PC-9 (cell line): Measurements from ENCODE around the gene DHRSX. TPM values are rescaled to one million over a fixed set of nuclear protein-coding genes. Genes with fewer than 3 reads are reported as not detected.

ENCODE experiments used
- BruUV-seq: library from RNA; stranded (reverse); fragments of 400-500 nt; replicated peaks from 2 replicates; lab custom pipeline; 2021; lab: Mats Ljungman, UMichigan
- CTCF ChIA-PET: fragments of 300-600 bp; sonication (Branson Sonifier 250); formaldehyde crosslinking; loops from one replicate; lab custom pipeline; 2022; ENCODE audit warnings: antibody characterized with exemption; lab: Charles Lee
- POLR2A ChIA-PET: fragments of 300-600 bp; sonication (Branson Sonifier 250); formaldehyde crosslinking; loops from one replicate; lab custom pipeline; 2022; ENCODE audit warnings: antibody characterized with exemption; ENCODE audit not compliant: unreplicated experiment; lab: Charles Lee
- DNase-seq, 2 experiments: peaks; one replicate each; pipeline versions ENCODE4 v3.0.0 to v3.0.0-alpha.2; 2015 to 2022; ENCODE audit warnings: mixed read lengths in 1 of 2
- H2AFZ ChIP-seq: fragments of 200-600 bp; sonication (generic); 2 replicates; pipeline ENCODE4 v1.8.1; 2017; ENCODE audit warnings: antibody characterized with exemption
- H3F3A ChIP-seq: fragments of 200-600 bp; sonication (generic); 2 replicates; pipeline ENCODE4 v1.8.1; 2017; ENCODE audit warnings: antibody characterized with exemption, mild to moderate bottlenecking, low read depth; ENCODE audit not compliant: insufficient read depth
- H3K27ac ChIP-seq: fragments of 200-600 bp; sonication (generic); 2 replicates; pipeline ENCODE4 v1.6.1; 2016; ENCODE audit warnings: mixed run types
- H3K27me3 ChIP-seq: fragments of 200-600 bp; sonication (generic); 2 replicates; pipeline ENCODE4 v1.6.1; 2016; ENCODE audit warnings: low read depth, mixed run types; ENCODE audit not compliant: insufficient read depth
- H3K36me3 ChIP-seq: fragments of 200-600 bp; sonication (generic); 2 replicates; pipeline ENCODE4 v1.6.1; 2016; ENCODE audit warnings: low read depth, mixed run types
- H3K4me1 ChIP-seq: fragments of 200-600 bp; sonication (generic); replicated peaks from 2 replicates; pipeline ENCODE4 v1.6.1; 2016; ENCODE audit warnings: mixed run types; ENCODE audit not compliant: insufficient read depth
- H3K4me2 ChIP-seq: fragments of 200-600 bp; sonication (generic); 2 replicates; pipeline ENCODE4 v1.6.1; 2017; ENCODE audit warnings: mixed run types
- H3K4me3 ChIP-seq: fragments of 200-600 bp; sonication (generic); 2 replicates; pipeline ENCODE4 v1.6.1; 2016; ENCODE audit warnings: mixed run types
- H3K79me2 ChIP-seq: fragments of 200-600 bp; sonication (generic); 2 replicates; pipeline ENCODE4 v1.6.1; 2017; ENCODE audit warnings: low read depth, mixed run types
- H3K9me2 ChIP-seq: fragments of 200-600 bp; sonication (generic); 2 replicates; pipeline ENCODE4 v1.8.1; 2017; ENCODE audit warnings: mild to moderate bottlenecking; ENCODE audit not compliant: insufficient read depth
- H3K9me3 ChIP-seq: fragments of 200-600 bp; sonication (generic); 2 replicates; pipeline ENCODE4 v1.8.1; 2016; ENCODE audit warnings: low read depth; ENCODE audit not compliant: insufficient read depth
- H4K20me1 ChIP-seq: fragments of 200-600 bp; sonication (generic); 2 replicates; pipeline ENCODE4 v1.8.1; 2017; ENCODE audit not compliant: insufficient read depth
- EZH2 ChIP-seq: fragments of 200-600 bp; sonication (generic); IDR thresholded peaks from 2 replicates; pipeline ENCODE4 v1.8.0; 2017; ENCODE audit warnings: antibody characterized with exemption, low read depth
- intact Hi-C: fragments of 100-400 bp; cut with micrococcal nuclease; formaldehyde crosslinking; loops from one replicate; pipeline ENCODE4 v1.10.0; 2022; ENCODE audit not compliant: unreplicated experiment
- total RNA-seq: library from RNA; stranded (reverse); gene quantifications from 2 replicates; pipeline ENCODE4 v1.2.3, GENCODE V29; 2021
- TF ChIP-seq, protein P1 (sequence below): fragments of 200-600 bp; sonication (generic); conservative IDR thresholded peaks from 2 replicates; pipeline ENCODE4 v1.6.1; 2017; ENCODE audit warnings: mixed run types, antibody characterized with exemption, mild to moderate bottlenecking, moderate library complexity

The DHRSX gene
- total RNA-seq, 1 experiment from 2014 or later: 13.2 TPM

DNA sequence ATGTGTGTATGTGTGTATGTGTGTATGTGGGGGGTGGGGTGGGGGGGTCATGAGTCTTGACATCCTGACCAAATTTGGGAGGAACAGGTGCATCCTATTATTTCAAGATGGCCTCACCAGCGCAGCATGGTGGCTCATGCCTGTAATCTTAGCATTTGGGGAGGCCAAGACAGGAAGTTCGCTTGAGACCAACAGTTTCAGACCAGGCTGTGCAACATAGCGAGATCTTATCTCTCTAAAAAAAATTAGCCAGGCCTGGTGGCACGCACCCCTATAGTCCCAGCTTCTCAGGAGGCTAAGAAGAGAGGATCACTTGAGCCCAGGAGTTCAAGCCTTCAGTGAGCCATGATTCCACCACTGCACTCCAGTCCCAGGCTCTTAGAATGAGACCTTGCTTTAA is 47.0 kb upstream of the DHRSX start:
- no TSS peak for BruUV-seq
- H3K27me3 ChIP-seq: peaks cover 18% of the 10 kb centered on the region
- H2AFZ ChIP-seq: no peak overlapping the region
- POLR2A ChIA-PET: no interaction called here
- H4K20me1 ChIP-seq: no peaks in the 10 kb centered on the region
- DNase-seq: no peak
- TF ChIP-seq, protein P1, sequence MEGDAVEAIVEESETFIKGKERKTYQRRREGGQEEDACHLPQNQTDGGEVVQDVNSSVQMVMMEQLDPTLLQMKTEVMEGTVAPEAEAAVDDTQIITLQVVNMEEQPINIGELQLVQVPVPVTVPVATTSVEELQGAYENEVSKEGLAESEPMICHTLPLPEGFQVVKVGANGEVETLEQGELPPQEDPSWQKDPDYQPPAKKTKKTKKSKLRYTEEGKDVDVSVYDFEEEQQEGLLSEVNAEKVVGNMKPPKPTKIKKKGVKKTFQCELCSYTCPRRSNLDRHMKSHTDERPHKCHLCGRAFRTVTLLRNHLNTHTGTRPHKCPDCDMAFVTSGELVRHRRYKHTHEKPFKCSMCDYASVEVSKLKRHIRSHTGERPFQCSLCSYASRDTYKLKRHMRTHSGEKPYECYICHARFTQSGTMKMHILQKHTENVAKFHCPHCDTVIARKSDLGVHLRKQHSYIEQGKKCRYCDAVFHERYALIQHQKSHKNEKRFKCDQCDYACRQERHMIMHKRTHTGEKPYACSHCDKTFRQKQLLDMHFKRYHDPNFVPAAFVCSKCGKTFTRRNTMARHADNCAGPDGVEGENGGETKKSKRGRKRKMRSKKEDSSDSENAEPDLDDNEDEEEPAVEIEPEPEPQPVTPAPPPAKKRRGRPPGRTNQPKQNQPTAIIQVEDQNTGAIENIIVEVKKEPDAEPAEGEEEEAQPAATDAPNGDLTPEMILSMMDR: no peak
- no peak for TF ChIP-seq EZH2
- H3K36me3 ChIP-seq: no peaks in the 10 kb centered on the region
- no peaks in the 10 kb centered on the region for H3K4me1 ChIP-seq
- no peaks in the 10 kb centered on the region for H3F3A ChIP-seq
- intact Hi-C loops: no loop called here
- H3K9me3 ChIP-seq: no peaks in the 10 kb centered on the region
- no peak overlapping the region for H3K4me2 ChIP-seq
- no peaks in the 10 kb centered on the region for H3K9me2 ChIP-seq
- H3K27ac ChIP-seq: no peak overlapping the region
- H3K79me2 ChIP-seq: no peaks in the 10 kb centered on the region
- CTCF ChIA-PET: no interaction called here
- no peak overlapping the region for H3K4me3 ChIP-seq

DNA sequence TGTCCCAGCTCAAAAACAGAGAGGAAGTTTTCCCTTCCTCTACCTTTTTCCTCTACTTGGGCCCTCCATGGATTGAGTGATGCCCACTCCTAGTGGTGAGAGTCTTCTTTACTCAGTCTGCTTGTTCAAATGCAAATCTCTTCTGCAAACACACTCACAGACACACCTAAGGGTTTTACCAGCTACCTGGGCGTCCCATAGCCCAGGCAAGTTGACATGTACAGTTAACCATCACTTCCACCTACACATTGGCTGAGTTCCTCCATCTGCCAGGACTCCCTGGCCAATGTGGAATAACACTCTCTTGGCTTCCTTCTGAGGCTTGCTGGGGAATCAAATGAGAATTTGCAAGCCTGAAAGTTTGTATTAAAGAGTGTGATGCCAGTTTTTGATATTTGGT is 45.7 kb upstream of the DHRSX start:
- intact Hi-C loops: no loop called here
- no peak for TF ChIP-seq EZH2
- TF ChIP-seq, protein P1: no peak
- ChIA-PET POLR2A (no interaction called here), CTCF (no interaction called here)
- no TSS peak for BruUV-seq
- peaks cover 18% of the 10 kb centered on the region for H3K27me3 ChIP-seq
- H2AFZ ChIP-seq: no peak overlapping the region
- no peaks in the 10 kb centered on the region; the same call in 1 of the 2 replicates for H3F3A ChIP-seq
- H3K36me3 ChIP-seq: no peaks in the 10 kb centered on the region
- no peaks in the 10 kb centered on the region for H4K20me1 ChIP-seq
- H3K4me2 ChIP-seq: no peak overlapping the region
- no peak overlapping the region for H3K27ac ChIP-seq
- no peaks in the 10 kb centered on the region for H3K9me3 ChIP-seq
- no peak overlapping the region for H3K4me3 ChIP-seq
- no peaks in the 10 kb centered on the region for H3K4me1 ChIP-seq
- no peaks in the 10 kb centered on the region for H3K79me2 ChIP-seq
- no peak for DNase-seq
- no peaks in the 10 kb centered on the region for H3K9me2 ChIP-seq

DNA sequence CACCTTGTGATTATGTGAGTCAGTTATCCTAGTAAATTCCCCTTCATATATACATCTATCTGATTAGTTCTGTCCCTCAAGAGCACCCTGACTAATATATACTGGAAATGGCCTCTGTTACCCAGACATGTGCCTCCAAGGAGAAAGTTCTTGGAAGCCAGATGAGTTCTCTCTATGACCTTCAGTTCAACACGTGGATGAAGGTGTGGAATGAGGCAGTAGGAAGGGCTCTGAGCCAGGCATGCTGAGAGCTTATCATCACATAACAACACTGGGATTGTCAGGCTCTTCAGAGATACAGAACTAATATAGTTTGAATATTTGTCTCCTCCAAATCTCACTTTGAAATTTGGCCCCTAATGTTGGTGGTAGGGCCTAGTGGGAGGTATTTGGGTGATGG is 44.4 kb upstream of the DHRSX start:
- H3K9me2 ChIP-seq: no peaks in the 10 kb centered on the region
- H3K9me3 ChIP-seq: no peaks in the 10 kb centered on the region
- BruUV-seq: no TSS peak
- H3K27ac ChIP-seq: no peak overlapping the region
- H3K27me3 ChIP-seq: peaks cover 18% of the 10 kb centered on the region
- no peaks in the 10 kb centered on the region for H3K4me1 ChIP-seq
- intact Hi-C loops: no loop called here
- no peak overlapping the region for H3K4me3 ChIP-seq
- H3K36me3 ChIP-seq: no peaks in the 10 kb centered on the region
- H3F3A ChIP-seq: no peaks in the 10 kb centered on the region; the same call in 1 of the 2 replicates
- H3K79me2 ChIP-seq: no peaks in the 10 kb centered on the region
- DNase-seq: no peak
- H4K20me1 ChIP-seq: no peaks in the 10 kb centered on the region
- H3K4me2 ChIP-seq: no peak overlapping the region
- H2AFZ ChIP-seq: no peak overlapping the region
- ChIA-PET CTCF (no interaction called here), POLR2A (no interaction called here)
- TF ChIP-seq, protein P1: no peak
- no peak for TF ChIP-seq EZH2
